GM21528 (cell line): ENCODE measurements around the gene PICK1.

ENCODE experiments used
- ATAC-seq: cut with Tn5 transposase; IDR thresholded peaks from one replicate; pipeline ENCODE4 v1.9.1; 2021; ENCODE audit warnings: mild to moderate bottlenecking, moderate library complexity; ENCODE audit not compliant: unreplicated experiment, low FRiP score

PICK1 gene

GRCh38 chr22:38046070-38046748 is 11.0 kb upstream of the PICK1 start:
- no peak for ATAC-seq

GRCh38 chr22:38049812-38050619 is 7.2 kb upstream of the PICK1 start:
- ATAC-seq: no peak

GRCh38 chr22:38050720-38051119 is 6.5 kb upstream of the PICK1 start:
- ATAC-seq: no peak

GRCh38 chr22:38051261-38051660 is 5.9 kb upstream of the PICK1 start:
- no peak for ATAC-seq

- ATAC-seq: no peak
Measured at GRCh38 chr22:38051900-38052862, 5.0 kb upstream of the PICK1 start.

- no peak for ATAC-seq
Measured at GRCh38 chr22:38062791-38063190, 5.6 kb downstream of the PICK1 start.

GRCh38 chr22:38065539-38065938 is 8.3 kb downstream of the PICK1 start:
- ATAC-seq: no peak

- ATAC-seq: no peak
Measured at GRCh38 chr22:38066381-38067027, 9.3 kb downstream of the PICK1 start.

- ATAC-seq: no peak
Measured at GRCh38 chr22:38067028-38067415, 9.8 kb downstream of the PICK1 start.

GRCh38 chr22:38067761-38068360 is 10.7 kb downstream of the PICK1 start:
- no peak for ATAC-seq

- ATAC-seq: no peak
Measured at GRCh38 chr22:38068641-38069371, 11.6 kb downstream of the PICK1 start.

GRCh38 chr22:38069372-38070249 is 12.4 kb downstream of the PICK1 start:
- no peak for ATAC-seq

- no peak for ATAC-seq
Measured at GRCh38 chr22:38070250-38070921, 13.2 kb downstream of the PICK1 start.

- no peak for ATAC-seq
Measured at GRCh38 chr22:38071421-38072321, 14.5 kb downstream of the PICK1 start.

- ATAC-seq: no peak
Measured at GRCh38 chr22:38072322-38073149, 15.3 kb downstream of the PICK1 start.
